GM18873 (cell line): ENCODE results near the gene NES.
A peak's percentile ranks its signal among the peaks of the same experiment; 100 is the strongest.

Experiments
- ATAC-seq: cut with Tn5 transposase; IDR thresholded peaks from one replicate; pipeline ENCODE4 v1.9.1; 2021; ENCODE audit warnings: mild to moderate bottlenecking, moderate library complexity, moderate number of reproducible peaks; ENCODE audit not compliant: unreplicated experiment, low FRiP score

The NES gene, protein sequence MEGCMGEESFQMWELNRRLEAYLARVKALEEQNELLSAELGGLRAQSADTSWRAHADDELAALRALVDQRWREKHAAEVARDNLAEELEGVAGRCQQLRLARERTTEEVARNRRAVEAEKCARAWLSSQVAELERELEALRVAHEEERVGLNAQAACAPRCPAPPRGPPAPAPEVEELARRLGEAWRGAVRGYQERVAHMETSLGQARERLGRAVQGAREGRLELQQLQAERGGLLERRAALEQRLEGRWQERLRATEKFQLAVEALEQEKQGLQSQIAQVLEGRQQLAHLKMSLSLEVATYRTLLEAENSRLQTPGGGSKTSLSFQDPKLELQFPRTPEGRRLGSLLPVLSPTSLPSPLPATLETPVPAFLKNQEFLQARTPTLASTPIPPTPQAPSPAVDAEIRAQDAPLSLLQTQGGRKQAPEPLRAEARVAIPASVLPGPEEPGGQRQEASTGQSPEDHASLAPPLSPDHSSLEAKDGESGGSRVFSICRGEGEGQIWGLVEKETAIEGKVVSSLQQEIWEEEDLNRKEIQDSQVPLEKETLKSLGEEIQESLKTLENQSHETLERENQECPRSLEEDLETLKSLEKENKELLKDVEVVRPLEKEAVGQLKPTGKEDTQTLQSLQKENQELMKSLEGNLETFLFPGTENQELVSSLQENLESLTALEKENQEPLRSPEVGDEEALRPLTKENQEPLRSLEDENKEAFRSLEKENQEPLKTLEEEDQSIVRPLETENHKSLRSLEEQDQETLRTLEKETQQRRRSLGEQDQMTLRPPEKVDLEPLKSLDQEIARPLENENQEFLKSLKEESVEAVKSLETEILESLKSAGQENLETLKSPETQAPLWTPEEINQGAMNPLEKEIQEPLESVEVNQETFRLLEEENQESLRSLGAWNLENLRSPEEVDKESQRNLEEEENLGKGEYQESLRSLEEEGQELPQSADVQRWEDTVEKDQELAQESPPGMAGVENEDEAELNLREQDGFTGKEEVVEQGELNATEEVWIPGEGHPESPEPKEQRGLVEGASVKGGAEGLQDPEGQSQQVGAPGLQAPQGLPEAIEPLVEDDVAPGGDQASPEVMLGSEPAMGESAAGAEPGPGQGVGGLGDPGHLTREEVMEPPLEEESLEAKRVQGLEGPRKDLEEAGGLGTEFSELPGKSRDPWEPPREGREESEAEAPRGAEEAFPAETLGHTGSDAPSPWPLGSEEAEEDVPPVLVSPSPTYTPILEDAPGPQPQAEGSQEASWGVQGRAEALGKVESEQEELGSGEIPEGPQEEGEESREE (N-terminal part only)

DNA sequence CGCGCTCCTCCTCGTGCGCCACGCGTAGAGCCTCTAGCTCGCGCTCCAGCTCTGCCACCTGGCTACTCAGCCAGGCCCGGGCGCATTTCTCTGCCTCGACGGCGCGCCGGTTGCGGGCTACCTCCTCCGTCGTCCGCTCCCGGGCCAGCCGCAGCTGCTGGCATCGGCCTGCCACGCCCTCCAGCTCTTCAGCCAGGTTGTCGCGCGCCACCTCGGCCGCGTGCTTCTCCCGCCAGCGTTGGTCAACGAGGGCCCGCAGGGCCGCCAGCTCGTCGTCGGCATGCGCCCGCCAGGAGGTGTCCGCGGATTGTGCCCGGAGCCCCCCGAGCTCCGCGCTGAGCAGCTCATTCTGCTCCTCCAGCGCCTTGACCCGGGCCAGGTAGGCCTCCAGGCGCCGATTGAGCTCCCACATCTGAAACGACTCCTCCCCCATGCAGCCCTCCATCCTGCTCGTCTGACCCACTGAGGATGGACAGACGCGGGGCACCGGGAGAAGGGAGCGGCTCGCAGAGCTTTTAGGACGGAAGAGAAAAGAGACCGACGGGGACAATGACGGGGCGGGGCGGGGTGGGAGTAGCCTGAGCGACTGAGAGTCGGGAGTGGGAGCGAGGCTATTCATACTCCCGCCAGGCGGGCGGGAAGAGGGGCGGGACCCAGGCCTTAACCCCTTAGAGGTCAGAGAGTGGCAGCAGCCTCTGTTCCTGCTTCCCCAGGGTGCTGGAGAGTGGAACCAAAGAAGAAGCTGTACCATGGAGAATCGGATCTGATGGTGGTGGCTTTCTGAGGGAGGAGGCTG lies at the start of gene NES:
TSS of gene NES (minus strand) at position 588 of the 796 bp plus-strand sequence. CDS start at position 445, 143 bp downstream.
- no peak for ATAC-seq

DNA sequence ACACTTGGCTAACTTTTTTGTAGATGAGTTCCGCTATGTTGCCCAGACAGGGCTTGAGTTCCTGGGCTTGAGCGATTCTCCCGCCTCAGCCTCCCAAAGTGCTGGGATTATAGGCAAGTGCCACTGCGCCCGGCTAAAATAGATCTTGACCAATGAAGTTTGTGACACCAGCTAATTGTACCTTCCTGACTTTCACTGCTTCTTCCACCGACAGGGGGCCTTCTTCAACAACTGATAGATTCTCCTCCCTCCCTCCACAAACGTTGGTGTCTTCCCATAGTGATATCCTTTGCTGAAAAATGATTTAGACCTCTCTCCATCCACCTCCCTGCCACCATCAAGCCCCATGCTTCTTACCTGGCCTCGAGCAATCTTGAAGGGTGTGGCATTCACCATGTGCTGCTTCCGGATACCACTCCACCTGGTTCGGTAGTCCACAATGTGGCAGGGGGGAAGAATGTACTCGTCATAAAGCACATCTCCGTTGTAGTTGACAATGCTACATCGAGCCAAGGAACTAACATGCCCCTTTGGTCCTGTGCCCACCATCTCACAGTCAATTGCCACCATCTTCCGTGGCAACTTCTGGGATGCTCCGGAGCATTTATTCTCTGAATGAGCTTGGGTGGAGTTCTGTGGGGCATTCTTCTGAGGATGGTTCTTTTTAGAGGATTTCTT lies 49.5 kb upstream of the NES start:
- ATAC-seq, result no peak

DNA sequence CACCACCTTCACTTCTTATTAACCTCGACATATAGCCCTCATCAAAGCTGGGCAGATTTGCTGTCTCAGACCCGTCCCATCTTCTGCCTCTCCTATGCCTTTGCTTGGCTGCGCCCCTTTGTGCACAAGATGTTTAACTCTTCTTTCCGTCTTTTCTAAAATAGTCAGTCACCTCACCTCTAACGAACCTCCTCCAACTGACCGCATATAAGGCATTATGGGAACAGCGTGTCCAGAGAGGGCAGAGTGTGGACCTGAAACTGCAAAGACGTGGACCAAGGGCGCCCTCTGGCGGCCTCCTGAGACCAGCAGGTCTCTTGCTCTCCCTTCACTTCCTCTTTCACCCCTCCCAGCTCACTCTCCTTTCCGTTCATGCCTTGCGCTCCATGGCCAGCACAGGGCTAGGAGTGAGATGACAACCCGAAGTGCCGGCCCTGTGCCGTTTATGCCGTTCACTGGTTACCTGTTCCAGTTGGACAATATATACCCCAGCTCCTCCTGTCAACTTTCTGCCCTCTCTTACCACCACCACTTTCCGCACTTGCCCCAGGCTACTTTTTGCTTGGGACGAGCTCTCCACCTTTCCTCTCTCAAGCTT lies 48.6 kb upstream of the NES start:
- peak; percentile 28 for ATAC-seq

DNA sequence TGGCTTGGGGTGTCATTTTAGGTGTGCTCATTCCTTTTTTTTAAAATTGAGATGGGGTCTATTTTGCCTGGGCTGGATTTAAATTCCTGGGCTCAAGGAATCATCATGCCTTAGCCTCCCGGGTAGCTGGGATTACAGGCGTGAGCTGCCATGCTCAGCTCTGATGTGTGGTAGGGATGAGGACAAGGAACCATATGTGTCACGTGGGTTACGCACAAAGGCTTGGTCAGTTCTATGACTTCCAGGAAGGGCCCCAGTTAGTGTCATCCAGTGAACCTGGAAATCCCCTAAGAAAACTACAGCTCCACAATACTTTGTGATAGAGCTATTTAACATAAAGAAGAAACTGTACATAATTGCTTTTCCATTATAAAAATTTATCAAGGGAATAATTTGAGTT lies 44.3 kb upstream of the NES start:
- no peak for ATAC-seq

DNA sequence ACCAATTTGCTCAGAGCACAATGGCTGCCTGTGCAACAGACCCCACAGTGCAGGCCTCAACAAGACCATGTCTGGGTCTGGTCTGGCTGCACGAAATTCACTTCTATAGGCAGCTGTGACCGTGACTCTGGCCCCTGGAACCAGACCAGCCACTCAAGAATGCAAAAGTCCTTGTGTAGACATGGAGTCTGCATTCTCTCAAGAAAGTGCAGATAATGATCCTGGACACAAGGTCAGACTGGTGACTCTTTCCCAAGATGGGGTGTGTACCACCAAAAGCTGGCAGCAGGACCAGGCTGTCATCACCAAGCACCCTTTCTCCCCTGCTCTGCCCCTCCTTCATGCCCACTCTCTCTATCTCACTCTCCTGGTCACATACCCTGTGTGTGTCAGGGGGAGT lies 43.9 kb upstream of the NES start:
- no peak for ATAC-seq

DNA sequence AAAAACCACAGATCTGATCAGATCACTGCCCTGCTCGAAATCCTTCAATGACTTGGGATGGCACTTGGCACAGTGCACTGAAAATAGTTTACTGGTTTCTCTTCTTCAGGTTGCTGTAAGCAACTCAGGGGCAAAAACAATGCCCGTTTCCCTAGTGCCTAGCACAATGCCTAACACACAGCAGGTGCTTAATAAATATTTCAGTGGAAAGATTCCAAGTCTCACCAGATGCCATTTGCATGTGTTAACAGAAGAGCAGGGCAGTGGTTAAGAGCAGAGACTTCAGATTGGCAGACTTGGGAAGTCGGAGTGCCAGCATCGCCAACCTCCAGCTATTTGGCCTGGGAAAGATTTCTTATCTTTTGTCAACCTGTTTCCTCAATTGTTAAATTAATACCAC lies 40.1 kb upstream of the NES start:
- no peak for ATAC-seq

DNA sequence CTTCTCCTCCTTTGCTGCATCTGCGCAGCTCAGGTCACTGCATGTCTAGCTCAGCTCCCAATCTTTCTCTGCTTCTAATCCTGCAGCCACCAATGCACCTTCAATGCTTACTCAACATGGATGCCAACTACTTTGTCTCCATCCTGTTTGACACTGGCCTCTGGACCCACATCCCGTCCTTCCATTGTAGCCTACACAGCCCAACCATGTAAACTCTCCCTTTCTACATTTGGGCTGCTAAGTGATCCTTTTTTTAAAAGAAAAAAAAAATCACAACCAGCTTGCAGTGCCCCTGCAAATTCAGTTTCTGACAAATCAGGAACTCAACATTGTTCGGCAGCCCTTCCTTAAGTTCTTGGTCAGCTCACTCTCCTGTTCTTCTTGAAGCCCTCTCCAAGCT lies 37.6 kb upstream of the NES start:
- ATAC-seq, result no peak

DNA sequence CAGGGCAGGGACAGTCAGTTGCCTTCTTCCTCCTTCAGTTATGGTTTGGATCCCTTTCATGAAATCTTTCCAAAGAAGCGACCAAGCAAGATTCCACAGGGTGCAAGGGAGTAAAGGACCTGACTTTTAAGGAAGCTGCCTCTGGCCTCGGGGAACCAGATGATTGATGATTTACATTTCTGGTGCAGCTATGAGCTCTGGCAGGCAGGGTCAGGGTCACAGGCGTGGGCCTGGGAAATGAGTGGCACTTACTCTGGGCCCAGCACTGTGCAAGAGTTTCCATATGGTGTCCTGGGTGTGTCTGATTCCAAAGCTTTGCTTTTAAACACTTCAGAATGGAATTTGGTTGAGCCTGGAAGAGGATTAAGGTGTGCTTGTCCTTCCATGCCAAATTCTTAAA lies 35.4 kb upstream of the NES start:
- ATAC-seq, result no peak

DNA sequence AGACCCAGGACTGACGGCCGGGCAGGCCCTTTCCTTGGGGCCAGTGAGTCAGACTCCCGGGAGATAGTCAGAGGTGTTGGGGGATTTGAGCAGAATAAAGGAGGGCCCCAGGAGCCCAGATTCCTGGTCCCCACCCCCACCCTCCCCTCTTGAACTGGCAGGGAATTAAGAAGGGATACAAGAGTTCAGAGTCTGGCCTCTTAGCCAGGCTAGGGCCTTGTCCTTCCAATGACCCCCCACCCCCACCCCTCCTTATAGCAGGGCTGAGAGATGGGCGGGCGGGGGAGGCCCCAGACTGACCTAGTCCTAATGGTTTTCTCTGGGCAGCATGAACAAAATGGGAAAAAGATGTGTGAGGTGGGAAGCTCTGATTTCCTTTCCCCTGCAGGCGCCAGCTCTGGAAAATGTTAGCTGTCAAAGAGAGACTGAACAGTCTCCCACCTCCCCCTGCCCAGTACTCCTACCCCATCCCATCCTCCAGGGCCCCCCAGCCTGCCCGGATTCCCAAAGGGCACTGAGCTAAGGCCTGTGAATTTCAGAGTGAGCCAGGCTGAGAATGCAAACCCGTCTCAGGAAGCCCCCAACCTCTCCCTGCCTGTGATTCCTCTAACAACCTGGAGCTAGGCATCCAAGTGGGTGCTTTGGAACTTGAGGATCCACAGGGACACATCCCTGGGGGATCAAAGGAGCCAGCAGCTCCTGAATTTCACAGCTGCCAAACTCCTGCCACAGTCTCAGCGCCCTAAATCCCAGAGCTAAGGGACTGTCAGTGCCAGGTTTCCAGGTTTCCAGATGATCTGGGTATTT lies 34.0 kb upstream of the NES start:
- no peak for ATAC-seq

DNA sequence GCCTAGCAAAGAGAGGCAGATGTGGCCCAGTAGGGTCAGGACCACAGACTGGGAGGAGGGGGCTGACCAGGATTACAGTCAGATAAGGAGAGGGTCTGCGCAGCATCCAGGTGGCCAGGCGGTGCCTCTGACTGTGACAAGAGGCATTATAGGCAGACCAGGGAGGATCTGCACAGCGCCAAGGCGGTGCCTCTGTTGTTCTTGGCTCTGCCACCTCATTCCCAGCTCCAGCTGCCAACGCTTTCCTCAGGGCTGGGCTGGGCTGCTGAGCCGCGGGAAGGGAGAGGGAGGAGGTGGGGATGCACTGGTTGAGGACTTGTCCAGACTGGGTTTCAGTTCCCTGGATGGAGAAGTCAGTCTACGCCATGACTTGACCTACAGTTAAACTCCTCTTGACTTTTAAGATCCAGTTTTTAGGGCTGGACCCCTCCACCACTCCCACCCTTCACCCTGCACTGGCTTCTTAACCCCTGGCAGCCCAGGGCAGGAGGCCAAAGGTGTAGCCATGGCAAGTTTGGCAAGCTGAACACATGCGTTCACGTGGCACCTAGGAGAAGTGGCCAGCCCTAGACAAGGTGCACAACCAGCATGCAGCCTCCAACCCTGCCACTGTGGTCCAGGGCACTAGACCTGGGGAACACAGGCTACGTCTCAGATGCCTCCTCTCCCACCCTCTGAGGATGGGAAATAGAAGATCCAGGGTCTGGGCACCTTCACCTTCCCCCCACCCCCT lies 32.7 kb upstream of the NES start:
- ATAC-seq, result no peak

DNA sequence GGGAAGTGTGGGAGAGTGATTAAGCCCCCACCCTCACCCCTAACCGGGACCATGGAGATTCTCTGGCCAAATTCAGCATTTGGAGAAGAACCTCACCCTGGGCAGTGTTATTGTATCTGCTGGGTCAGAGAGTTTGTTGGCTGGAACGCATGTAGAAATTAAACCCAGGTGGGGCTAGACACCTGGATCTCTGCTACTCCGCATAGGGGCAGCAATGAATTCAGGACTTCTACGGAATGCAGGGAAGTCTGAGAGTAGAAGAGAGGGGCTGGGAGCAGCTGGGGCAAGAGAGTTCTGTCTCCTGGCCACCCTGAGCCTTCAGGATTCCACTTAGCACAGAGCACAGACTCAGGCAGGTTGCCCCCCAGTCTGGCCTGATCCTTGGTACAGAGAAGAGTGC lies 31.8 kb upstream of the NES start:
- ATAC-seq, result no peak

DNA sequence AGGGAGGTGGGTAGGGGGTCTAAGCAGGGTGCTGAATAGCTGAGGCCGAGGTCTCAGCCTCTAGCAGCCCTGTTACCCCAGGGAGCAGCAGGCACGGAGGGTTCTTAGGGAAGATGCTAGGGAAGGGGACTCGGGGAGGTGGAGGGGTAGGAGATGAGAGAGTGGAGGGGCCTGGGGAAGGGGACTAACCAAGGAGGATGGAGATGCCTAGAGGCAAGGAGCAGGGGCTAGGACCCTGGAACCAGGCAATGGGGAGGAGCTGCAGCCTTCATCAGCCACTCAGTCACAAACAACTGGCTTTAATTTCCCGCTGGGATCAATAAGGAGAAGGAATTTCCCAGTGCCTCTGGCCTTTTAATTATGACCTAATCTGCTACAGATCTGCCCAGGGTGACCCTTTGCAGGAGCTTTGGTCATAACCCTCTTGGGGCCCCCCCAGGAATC lies 31.0 kb upstream of the NES start:
- ATAC-seq, result no peak

DNA sequence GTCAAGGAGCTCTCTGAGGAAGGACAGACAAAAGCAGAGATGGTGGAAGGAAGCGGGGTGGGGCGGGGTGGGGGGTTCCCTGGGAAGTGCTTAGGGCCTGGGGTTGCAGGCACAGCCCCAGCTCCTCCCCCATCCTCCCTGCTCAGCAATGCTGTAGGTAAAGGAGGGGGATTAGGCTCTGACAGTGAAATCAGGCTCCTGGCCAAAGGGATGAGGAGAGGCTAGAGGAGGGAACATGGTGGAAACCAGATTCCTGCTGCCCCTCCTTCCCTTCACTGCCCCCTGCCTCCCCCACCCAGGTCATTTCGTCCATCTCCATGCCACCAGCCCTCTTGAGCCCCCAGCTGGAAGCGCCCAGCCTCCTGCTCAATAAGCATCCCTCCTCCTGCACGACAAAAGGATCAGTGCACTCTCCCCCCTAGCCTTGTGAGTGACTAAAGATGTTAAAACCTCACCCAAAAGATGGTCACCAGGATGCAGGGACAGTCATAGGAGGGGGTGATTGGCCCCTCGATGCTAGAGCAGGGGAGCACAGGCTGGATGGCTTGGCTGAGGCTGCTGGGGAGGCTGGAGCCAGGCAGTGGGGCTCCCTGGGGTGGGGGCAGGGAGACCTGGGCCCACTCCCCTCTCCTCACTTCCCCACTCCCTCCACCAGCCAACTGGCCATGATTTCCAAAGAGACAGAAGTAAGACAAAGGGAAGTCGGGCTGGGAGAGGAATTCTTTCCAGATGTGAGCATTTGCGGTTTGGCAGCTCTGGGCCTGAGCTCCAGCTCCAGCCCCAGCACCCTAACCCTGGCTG lies 30.4 kb upstream of the NES start:
- no peak for ATAC-seq

DNA sequence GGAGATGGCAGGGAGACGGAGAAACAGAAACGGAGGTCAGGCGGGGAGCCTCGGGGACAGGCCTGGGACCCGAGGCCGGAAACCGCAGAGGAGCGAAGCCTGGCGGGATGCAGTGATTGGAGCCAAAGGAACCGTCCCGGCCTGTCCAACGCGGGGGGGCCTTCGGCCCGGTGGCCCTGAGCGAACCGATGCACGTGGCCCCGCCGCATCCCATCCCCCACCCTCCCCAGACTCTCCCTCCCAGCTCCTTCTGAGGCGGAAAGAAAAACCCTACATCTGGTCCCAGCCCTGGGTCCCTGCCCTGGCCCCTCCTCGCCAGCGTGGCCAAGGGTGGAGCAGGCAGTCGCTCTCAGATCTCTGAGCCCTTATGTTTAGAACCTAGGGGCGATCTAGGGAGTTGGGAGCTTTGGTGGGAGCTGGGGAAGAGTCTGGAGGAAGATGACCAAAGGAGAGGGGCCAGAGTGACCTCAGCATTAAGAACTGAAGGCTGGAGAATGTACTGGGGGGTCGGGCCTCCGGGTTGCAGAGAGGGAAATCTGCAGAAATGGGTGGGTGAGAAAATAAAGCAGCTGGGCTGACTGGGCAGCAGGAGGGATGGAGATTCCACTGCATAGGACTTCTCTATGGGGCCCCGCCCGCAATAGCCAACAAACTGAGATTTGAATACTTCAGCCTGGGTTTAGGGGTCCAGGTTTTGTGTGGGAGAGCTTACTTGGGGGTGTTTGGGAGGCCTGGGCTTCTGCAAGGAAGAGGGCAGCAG lies 29.6 kb upstream of the NES start:
- no peak for ATAC-seq

DNA sequence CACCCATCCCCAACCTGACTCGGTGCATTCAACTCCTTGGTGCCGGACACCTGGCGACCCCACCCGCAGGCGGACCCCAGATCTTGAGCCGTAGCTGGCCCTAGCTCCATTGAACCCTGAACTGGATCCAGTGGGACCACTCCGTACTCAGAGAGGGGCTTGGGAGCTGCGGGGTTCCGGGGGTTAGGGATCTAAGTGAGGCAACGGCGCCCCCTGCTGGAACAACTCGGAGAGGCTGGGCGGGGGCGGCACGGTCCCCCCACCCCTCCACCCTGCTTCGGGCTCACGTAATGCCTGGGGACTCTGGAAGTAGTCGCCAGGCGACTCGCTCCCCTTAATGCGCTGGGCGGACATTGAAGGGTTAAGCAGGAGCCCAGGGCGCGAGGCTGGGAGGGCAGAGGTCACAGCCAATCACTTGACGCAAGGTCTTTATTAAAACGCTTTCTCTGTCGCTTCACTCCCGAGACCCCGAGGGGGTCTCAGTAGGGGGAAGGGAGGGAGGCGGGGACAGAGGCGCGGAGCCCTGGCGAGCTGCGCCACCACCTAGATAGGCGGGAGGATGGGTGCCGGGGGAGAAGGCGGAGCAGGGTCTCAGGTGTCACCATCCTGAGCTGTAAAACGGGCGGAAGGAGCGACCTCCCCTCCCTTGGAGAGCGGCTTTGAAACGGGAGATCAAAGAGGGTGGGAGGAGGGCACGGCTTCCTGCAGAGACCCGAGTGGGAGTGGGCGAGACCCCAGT lies 28.9 kb upstream of the NES start:
- no peak for ATAC-seq
